ENCODE results near the gene CDH23.
"Not testable (repeated sequence)": the region's sequence is repeated elsewhere in the genome, so short reads cannot be mapped to it uniquely, and the experiment has no call there.

Gene CDH23

GRCh38 chr10:71848325-71849275, 451.9 kb downstream of the CDH23 start:
- TF ChIP-seq CTCF (IDR thresholded peaks at IDR 0.05; ENCODE audit: low read depth, low read length) = no peak
- DNase-seq (ENCODE audit: low read depth, low spot score) = peak; percentile 49
- in situ Hi-C loops (cut with HindIII; ENCODE audit: low sequenced_read_pairs) = no loop called here
- H3K4me3 ChIP-seq (ENCODE audit: low read depth, low read length) = peak overlapping the region; percentile 89

- in situ Hi-C loops (cut with HindIII; ENCODE audit: low sequenced_read_pairs) = no loop called here
- no peak for TF ChIP-seq CTCF (IDR thresholded peaks at IDR 0.05; ENCODE audit: low read depth, low read length)
- no peak for DNase-seq (ENCODE audit: low read depth, low spot score)
- peak overlapping the region; percentile 89 for H3K4me3 ChIP-seq (ENCODE audit: low read depth, low read length)
Observed at GRCh38 chr10:71849461-71849908, 452.8 kb downstream of the CDH23 start.

DNA sequence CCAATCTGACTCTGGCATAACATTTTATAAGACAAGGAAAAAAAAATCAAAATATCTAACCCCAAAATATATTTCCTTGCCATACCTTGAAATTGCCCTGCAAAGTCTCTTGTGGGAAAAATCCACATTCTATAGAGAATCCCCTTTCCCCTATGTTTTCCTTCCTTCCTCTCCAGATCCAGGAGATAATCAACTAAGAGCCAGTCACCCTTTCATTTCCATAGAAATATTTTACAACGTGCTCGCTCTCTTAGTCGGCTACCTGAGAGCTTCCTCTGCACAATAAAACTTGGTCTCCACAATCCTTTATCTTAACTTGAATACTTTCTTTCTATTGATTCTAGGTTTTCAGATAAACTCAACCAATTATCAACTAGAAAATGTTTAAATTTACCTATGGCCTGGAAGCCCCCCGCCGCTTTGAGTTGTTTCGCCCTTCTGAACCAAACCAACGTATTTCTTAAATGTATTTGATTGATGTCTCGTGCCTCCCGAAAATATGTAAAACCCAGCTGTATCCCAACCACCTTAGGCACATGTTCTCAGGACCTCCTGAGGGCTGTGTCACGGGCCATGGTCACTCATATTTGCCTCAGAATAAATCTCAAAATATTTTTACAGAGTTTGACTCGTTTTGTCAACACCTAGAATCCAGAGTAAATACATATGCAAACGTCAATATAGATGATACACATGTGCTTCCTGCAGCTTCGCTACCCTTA, 453.5 kb downstream of the CDH23 start:
- peak overlapping the region; percentile 89 for H3K4me3 ChIP-seq (ENCODE audit: low read depth, low read length)
- no peak for TF ChIP-seq CTCF (IDR thresholded peaks at IDR 0.05; ENCODE audit: low read depth, low read length)
- in situ Hi-C loops (cut with HindIII; ENCODE audit: low sequenced_read_pairs) = no loop called here
- DNase-seq (ENCODE audit: low read depth, low spot score) = no peak

DNA sequence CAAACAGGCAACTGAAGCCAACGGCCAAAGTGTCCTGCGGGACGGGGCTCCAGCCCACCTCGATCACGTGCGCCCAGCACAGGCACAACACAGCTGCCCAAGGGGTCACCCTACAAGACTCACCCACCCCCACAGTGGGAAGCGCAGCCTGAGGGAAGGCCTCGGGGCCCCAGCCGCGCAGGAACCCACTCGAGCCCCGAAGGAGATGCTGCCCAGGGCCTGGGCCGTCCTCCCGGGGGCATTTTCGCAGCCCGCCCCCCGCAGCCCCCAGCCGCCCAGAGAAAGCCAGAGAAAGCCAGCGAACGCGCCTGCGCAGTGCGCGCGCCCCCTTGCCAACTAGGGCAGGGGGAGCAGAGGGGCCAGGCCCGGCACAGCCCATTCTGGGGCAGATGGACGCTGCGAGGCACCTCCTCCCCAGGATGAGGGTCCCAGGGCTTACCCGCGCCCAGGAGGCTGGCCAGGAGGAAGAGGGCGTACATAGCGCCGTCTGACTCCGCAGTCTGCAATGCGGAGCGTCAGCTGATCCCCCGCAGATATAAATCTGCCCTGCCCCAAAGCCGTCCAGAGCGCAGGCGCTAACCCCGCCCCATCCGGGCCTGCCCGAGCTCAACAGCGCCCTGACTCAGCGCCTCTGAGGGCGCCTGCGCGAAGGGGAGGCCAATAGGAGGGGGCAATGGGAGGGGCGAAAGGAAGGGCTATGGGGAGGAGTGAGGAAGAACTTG, 454.2 kb downstream of the CDH23 start, which contains the start of gene PSAP:
Gene PSAP, minus strand, starts transcription at position 509 of the 722 bp plus-strand sequence. Its CDS starts 30 bp downstream, at position 479.
- no peak for TF ChIP-seq CTCF (IDR thresholded peaks at IDR 0.05; ENCODE audit: low read depth, low read length)
- in situ Hi-C loops (cut with HindIII; ENCODE audit: low sequenced_read_pairs) = no loop called here
- DNase-seq (ENCODE audit: low read depth, low spot score) = peak; percentile 98
- peak within 1 kb of the TSS; percentile 89 for H3K4me3 ChIP-seq (ENCODE audit: low read depth, low read length)

- H3K4me3 ChIP-seq (ENCODE audit: low read depth, low read length) = peak overlapping the region; percentile 89
- in situ Hi-C loops (cut with HindIII; ENCODE audit: low sequenced_read_pairs); DNase-seq (ENCODE audit: low read depth, low spot score): not testable (repeated sequence)
Observed at GRCh38 chr10:71851465-71852095, 454.9 kb downstream of the CDH23 start.

DNA sequence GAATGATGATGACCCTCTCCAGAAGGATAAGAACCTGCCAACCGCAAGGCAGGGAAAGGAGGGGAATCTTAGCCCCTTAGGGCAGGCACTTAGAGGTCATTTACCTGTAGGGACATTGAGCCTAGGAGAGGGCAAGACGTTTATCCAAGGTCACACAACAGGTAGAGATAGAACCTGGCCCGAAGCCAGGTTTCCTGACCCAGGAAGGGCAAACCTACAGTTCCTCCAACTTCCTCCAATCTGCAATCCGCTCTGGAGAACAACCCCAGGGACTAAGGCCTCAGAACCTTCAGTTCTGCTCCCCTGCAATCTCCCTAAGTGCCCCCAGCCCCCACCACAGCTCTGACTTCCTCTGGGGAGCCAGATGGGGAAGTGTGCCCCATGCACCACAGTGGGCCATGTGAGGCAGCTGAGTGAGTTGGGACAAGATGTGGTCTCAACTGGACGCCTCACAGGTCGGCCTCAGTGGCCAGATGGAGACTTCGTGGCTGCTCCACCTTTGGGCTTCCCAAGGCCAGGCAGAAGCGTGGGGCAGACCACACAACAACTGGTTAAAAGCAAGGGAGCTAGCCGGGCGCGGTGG, 455.7 kb downstream of the CDH23 start:
- in situ Hi-C loops (cut with HindIII; ENCODE audit: low sequenced_read_pairs) = no loop called here
- H3K4me3 ChIP-seq (ENCODE audit: low read depth, low read length) = no peak overlapping the region
- no peak for TF ChIP-seq CTCF (IDR thresholded peaks at IDR 0.05; ENCODE audit: low read depth, low read length)

More for the DNA sequence above, 455.7 kb downstream of the CDH23 start:
- DNase-seq (ENCODE audit: low read depth, low spot score) = no peak

Measured in astrocyte of the spinal cord (primary cell).